Measurements from ENCODE around the gene LRRC70.

DNA sequence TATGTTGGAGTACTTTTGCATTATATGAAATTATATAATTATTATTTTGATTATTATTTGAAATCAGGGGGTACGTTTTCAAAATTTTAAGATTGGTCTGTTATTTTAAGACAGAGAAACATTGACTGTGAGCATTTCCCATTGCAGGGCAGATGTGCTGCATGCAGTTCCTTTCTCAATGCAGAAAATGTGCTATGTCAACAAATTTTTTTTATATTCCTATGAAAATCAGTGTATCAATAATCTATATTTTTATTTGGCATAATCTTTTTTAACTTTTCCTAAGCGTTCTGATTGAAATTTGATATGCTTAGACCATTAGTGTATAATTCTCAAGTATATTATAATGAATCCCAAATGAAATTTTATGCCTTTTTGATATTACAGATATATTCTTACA, 41.8 kb upstream of the LRRC70 start:
- TF ChIP-seq, protein P1, sequence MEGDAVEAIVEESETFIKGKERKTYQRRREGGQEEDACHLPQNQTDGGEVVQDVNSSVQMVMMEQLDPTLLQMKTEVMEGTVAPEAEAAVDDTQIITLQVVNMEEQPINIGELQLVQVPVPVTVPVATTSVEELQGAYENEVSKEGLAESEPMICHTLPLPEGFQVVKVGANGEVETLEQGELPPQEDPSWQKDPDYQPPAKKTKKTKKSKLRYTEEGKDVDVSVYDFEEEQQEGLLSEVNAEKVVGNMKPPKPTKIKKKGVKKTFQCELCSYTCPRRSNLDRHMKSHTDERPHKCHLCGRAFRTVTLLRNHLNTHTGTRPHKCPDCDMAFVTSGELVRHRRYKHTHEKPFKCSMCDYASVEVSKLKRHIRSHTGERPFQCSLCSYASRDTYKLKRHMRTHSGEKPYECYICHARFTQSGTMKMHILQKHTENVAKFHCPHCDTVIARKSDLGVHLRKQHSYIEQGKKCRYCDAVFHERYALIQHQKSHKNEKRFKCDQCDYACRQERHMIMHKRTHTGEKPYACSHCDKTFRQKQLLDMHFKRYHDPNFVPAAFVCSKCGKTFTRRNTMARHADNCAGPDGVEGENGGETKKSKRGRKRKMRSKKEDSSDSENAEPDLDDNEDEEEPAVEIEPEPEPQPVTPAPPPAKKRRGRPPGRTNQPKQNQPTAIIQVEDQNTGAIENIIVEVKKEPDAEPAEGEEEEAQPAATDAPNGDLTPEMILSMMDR (IDR thresholded peaks at IDR 0.05; ENCODE audit: insufficient read depth, low read length) = no peak
- no peak for TF ChIP-seq GABPA (IDR thresholded peaks at IDR 0.05; ENCODE audit: low read depth)
- no peak for TF ChIP-seq POLR2AphosphoS5 (IDR thresholded peaks at IDR 0.05; ENCODE audit: low read depth)
- TF ChIP-seq, protein P2, sequence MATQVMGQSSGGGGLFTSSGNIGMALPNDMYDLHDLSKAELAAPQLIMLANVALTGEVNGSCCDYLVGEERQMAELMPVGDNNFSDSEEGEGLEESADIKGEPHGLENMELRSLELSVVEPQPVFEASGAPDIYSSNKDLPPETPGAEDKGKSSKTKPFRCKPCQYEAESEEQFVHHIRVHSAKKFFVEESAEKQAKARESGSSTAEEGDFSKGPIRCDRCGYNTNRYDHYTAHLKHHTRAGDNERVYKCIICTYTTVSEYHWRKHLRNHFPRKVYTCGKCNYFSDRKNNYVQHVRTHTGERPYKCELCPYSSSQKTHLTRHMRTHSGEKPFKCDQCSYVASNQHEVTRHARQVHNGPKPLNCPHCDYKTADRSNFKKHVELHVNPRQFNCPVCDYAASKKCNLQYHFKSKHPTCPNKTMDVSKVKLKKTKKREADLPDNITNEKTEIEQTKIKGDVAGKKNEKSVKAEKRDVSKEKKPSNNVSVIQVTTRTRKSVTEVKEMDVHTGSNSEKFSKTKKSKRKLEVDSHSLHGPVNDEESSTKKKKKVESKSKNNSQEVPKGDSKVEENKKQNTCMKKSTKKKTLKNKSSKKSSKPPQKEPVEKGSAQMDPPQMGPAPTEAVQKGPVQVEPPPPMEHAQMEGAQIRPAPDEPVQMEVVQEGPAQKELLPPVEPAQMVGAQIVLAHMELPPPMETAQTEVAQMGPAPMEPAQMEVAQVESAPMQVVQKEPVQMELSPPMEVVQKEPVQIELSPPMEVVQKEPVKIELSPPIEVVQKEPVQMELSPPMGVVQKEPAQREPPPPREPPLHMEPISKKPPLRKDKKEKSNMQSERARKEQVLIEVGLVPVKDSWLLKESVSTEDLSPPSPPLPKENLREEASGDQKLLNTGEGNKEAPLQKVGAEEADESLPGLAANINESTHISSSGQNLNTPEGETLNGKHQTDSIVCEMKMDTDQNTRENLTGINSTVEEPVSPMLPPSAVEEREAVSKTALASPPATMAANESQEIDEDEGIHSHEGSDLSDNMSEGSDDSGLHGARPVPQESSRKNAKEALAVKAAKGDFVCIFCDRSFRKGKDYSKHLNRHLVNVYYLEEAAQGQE (IDR thresholded peaks at IDR 0.05; ENCODE audit: insufficient replicate concordance, low read depth) = no peak
